Right ventricle myocardium superior (tissue), 1 donor: ENCODE results near the gene TSPAN9. TPM values are rescaled to one million over a fixed set of nuclear protein-coding genes. Genes with fewer than 3 reads are reported as not detected.

Experiments used
- ATAC-seq: fragments of 200-7000 bp; cut with Tn5 transposase; one replicate; pipeline ENCODE4 v1.9.1; 2020; ENCODE audit warnings: mild to moderate bottlenecking; ENCODE audit not compliant: poor library complexity
- DNase-seq: peaks from one replicate; pipeline ENCODE4 v3.0.0-alpha.2; 2020
- intact Hi-C: fragments of 100-400 bp; cut with DNase I; formaldehyde crosslinking; loops from one replicate; pipeline ENCODE4 v1.11.2; 2022
- total RNA-seq: library from RNA; stranded (reverse); fragmentation: NEBNext Ultra II Directional; extraction: Animal tissue kit (Norgen Biotek cat#: 25700); gene quantifications from one replicate; pipeline ENCODE4 v1.2.1, GENCODE V29; 2021
- donor health status: DM: no; HTN: yes; CAD: no; lungs with severe emphysema.

The TSPAN9 gene
- total RNA-seq, 1 donor from 2014 or later, result 156 TPM

DNA sequence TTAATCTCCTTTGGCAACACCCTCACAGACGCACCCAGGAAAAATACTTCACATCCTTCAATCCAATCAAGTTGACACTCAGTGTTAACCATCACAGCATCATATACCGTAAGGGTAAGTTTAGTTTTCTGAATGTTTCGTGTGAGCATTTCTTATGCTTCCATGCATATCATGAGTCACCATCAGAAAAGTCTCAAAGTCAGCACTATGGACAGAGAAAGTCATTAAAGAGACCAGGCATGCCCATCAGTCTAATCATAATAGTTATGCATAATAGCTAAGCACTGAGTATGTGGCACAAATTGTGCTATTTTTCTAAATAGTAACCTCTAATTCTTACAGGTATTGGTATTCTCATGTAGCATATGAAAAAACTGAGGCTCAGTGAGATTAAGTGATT, 255.0 kb downstream of the TSPAN9 start:
- intact Hi-C loops, result no loop called here
- no peak for ATAC-seq

DNA sequence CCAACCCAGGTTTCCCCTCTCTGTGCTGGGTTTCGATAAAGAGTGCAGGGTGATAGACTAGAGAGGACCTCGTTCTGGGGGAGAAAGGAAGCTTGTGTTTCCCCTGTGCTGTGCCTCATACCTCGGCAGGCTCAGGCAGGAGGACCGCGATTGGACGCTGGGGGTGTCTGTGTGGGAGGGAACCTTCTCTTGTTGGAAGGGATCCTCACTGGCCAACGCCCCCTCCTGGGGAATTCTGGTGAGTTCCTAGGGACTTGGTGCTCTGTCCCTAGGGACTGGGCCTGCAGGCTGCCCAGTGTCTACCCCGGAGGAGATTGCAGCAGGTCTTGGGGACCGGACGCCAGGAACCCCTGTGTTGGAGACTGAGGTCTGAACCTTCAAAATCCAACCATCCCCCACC, 256.4 kb downstream of the TSPAN9 start:
- DNase-seq (peak; percentile 46), ATAC-seq (peak; percentile 54)
- intact Hi-C loops, result no loop called here

More for the DNA sequence above, 255.0 kb downstream of the TSPAN9 start:
- no peak for DNase-seq

GRCh38 chr12:3333991-3334391, 256.8 kb downstream of the TSPAN9 start:
- peak; percentile 84 for ATAC-seq
- intact Hi-C loops, result no loop called here
- peak; percentile 48 for DNase-seq

GRCh38 chr12:3335078-3335487, 257.9 kb downstream of the TSPAN9 start:
- no peak for DNase-seq
- ATAC-seq, result no peak
- intact Hi-C loops, result no loop called here

Other genes with a start within 250 kb of the TSPAN9 start
- gene NRIP2, start 242.3 kb upstream of the TSPAN9 start, total RNA-seq, result 2.0 TPM
- gene TEX52, start 220.3 kb upstream of the TSPAN9 start, total RNA-seq, result not detected
- 1.5 TPM for gene FOXM1, start 200.2 kb upstream of the TSPAN9 start, total RNA-seq
- 3.3 TPM for gene RHNO1, start 200.2 kb upstream of the TSPAN9 start, total RNA-seq
- gene TULP3, start 186.5 kb upstream of the TSPAN9 start, total RNA-seq, result 4.6 TPM
- gene TEAD4, start 118.0 kb upstream of the TSPAN9 start, total RNA-seq, result 7.6 TPM